ENCODE results near the gene GBE1. TPM values are rescaled to one million over a fixed set of nuclear protein-coding genes. Genes with fewer than 3 reads are reported as not detected.

Gene GBE1
- total RNA-seq, 2 experiments from 2014 or later, result 3.7 to 4.4 TPM

DNA sequence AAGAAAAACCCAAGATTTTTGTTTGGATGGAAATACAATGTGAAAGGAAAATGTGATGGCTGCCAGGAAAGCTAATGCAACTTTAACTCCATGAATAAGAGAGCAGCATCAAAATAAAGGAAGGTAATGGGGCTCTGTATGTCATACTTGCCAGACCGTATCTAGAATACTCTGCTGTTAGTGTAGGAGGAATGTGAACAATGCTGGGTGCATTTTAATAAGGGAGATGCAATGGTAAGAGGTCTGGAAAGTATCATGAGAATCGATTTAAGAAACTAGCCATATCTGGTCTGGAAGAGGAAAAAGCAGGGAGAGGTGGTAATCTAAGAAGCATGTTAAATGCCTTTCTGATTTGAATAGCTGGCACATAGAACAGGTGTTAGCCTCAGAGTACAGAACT is 239.6 kb downstream of the GBE1 start:
- H3K4me1 Mint-ChIP-seq (ENCODE audit: low read depth), result no peaks in the 10 kb centered on the region
- Histone ChIP-seq H3K36me3 (ENCODE audit: insufficient read depth, low read length) (no peaks in the 10 kb centered on the region), H3K4me3 (ENCODE audit: low read length) (no peak overlapping the region), H3K9me3 (ENCODE audit: control insufficient read depth in 1 of 2, insufficient read depth in 1 of 2, low read length in 2 of 2) (no peaks in the 10 kb centered on the region), H3K27ac (ENCODE audit: low read depth in 1 of 2, low read length in 2 of 2) (no peak overlapping the region), H3K4me1 (ENCODE audit: insufficient read depth, low read length) (no peaks in the 10 kb centered on the region), H3K27me3 (ENCODE audit: control insufficient read depth in 1 of 2, insufficient read depth in 2 of 2, low read length in 2 of 2) (no peaks in the 10 kb centered on the region)
- ChIA-PET POLR2A (no interaction called here), CTCF (no interaction called here)
- peaks cover 5% of the 10 kb centered on the region for H3K9me3 Mint-ChIP-seq
- H3K27me3 Mint-ChIP-seq, result no peaks in the 10 kb centered on the region
- DNase-seq (no peak), ATAC-seq (ENCODE audit: poor library complexity) (no peak)
- no peak overlapping the region for H3K4me3 Mint-ChIP-seq
- H3K36me3 Mint-ChIP-seq (ENCODE audit: low read depth), result peaks cover 8% of the 10 kb centered on the region
- TF ChIP-seq, protein P1, sequence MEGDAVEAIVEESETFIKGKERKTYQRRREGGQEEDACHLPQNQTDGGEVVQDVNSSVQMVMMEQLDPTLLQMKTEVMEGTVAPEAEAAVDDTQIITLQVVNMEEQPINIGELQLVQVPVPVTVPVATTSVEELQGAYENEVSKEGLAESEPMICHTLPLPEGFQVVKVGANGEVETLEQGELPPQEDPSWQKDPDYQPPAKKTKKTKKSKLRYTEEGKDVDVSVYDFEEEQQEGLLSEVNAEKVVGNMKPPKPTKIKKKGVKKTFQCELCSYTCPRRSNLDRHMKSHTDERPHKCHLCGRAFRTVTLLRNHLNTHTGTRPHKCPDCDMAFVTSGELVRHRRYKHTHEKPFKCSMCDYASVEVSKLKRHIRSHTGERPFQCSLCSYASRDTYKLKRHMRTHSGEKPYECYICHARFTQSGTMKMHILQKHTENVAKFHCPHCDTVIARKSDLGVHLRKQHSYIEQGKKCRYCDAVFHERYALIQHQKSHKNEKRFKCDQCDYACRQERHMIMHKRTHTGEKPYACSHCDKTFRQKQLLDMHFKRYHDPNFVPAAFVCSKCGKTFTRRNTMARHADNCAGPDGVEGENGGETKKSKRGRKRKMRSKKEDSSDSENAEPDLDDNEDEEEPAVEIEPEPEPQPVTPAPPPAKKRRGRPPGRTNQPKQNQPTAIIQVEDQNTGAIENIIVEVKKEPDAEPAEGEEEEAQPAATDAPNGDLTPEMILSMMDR (IDR thresholded peaks at IDR 0.05), result no peak
- intact Hi-C loops (cut with DNase I, micrococcal nuclease), result no loop called here
- H3K27ac Mint-ChIP-seq, result no peak overlapping the region

GRCh38 chr3:81518945-81519344 is 242.5 kb downstream of the GBE1 start:
- H3K36me3 Mint-ChIP-seq (ENCODE audit: low read depth), result no peaks in the 10 kb centered on the region
- no peaks in the 10 kb centered on the region for H3K4me1 Mint-ChIP-seq (ENCODE audit: low read depth)
- DNase-seq, result no peak
- CTCF ChIA-PET, result interaction anchor here (0.9 kb wide), 1 partner anchor 28 kb away, joined by 3 read pairs; no protein-coding TSS in a partner anchor
- TF ChIP-seq, protein P1 (IDR thresholded peaks at IDR 0.05), result no peak
- intact Hi-C loops (cut with DNase I, micrococcal nuclease), result no loop called here
- Histone ChIP-seq H3K27ac (ENCODE audit: low read depth in 1 of 2, low read length in 2 of 2) (no peak overlapping the region), H3K27me3 (ENCODE audit: control insufficient read depth in 1 of 2, insufficient read depth in 2 of 2, low read length in 2 of 2) (no peaks in the 10 kb centered on the region), H3K4me3 (ENCODE audit: low read length) (no peak overlapping the region), H3K9me3 (ENCODE audit: control insufficient read depth in 1 of 2, insufficient read depth in 1 of 2, low read length in 2 of 2) (no peaks in the 10 kb centered on the region), H3K36me3 (ENCODE audit: insufficient read depth, low read length) (no peaks in the 10 kb centered on the region), H3K4me1 (ENCODE audit: insufficient read depth, low read length) (no peaks in the 10 kb centered on the region)
- H3K9me3 Mint-ChIP-seq, result no peaks in the 10 kb centered on the region
- POLR2A ChIA-PET, result no interaction called here
- no peak overlapping the region for H3K27ac Mint-ChIP-seq
- no peak for ATAC-seq (ENCODE audit: poor library complexity)
- H3K4me3 Mint-ChIP-seq, result no peak overlapping the region
- H3K27me3 Mint-ChIP-seq, result no peaks in the 10 kb centered on the region

GRCh38 chr3:81516042-81516441 is 245.4 kb downstream of the GBE1 start:
- no peaks in the 10 kb centered on the region for H3K36me3 Mint-ChIP-seq (ENCODE audit: low read depth)
- H3K9me3 Mint-ChIP-seq, result no peaks in the 10 kb centered on the region
- Histone ChIP-seq H3K9me3 (ENCODE audit: control insufficient read depth in 1 of 2, insufficient read depth in 1 of 2, low read length in 2 of 2) (no peaks in the 10 kb centered on the region), H3K4me3 (ENCODE audit: low read length) (no peak overlapping the region), H3K4me1 (ENCODE audit: insufficient read depth, low read length) (no peaks in the 10 kb centered on the region), H3K36me3 (ENCODE audit: insufficient read depth, low read length) (no peaks in the 10 kb centered on the region), H3K27me3 (ENCODE audit: control insufficient read depth in 1 of 2, insufficient read depth in 2 of 2, low read length in 2 of 2) (no peaks in the 10 kb centered on the region), H3K27ac (ENCODE audit: low read depth in 1 of 2, low read length in 2 of 2) (no peak overlapping the region)
- ChIA-PET CTCF (no interaction called here), POLR2A (no interaction called here)
- no peaks in the 10 kb centered on the region for H3K4me1 Mint-ChIP-seq (ENCODE audit: low read depth)
- TF ChIP-seq, protein P1 (IDR thresholded peaks at IDR 0.05), result no peak
- H3K27me3 Mint-ChIP-seq, result no peaks in the 10 kb centered on the region
- DNase-seq, result no peak
- no peak overlapping the region for H3K27ac Mint-ChIP-seq
- intact Hi-C loops (cut with DNase I, micrococcal nuclease), result no loop called here
- H3K4me3 Mint-ChIP-seq, result no peak overlapping the region
- no peak for ATAC-seq (ENCODE audit: poor library complexity)
